Measurements from ENCODE around the gene MACF1. TPM values are rescaled to one million over a fixed set of nuclear protein-coding genes. Genes with fewer than 3 reads are reported as not detected.

The MACF1 gene
- polyA plus RNA-seq, 4 donors = 208 to 264 (median 240) TPM

GRCh38 chr1:39213511-39214002, 9.1 kb downstream of the MACF1 start:
- no peak for DNase-seq (ENCODE audit: low read depth in 4 of 4, low spot score in 3 of 4)

GRCh38 chr1:39214021-39214713, 9.7 kb downstream of the MACF1 start:
- DNase-seq (ENCODE audit: low read depth in 4 of 4, low spot score in 3 of 4) = no peak

GRCh38 chr1:39214714-39214997, 10.2 kb downstream of the MACF1 start:
- no peak for DNase-seq (ENCODE audit: low read depth in 4 of 4, low spot score in 3 of 4)

GRCh38 chr1:39214998-39215873, 10.7 kb downstream of the MACF1 start:
- no peak for DNase-seq (ENCODE audit: low read depth in 4 of 4, low spot score in 3 of 4)

- no peak for DNase-seq (ENCODE audit: low read depth in 4 of 4, low spot score in 3 of 4)
These were observed 12.3 kb downstream of the MACF1 start for GRCh38 chr1:39216771-39217170.

- DNase-seq (ENCODE audit: low read depth in 4 of 4, low spot score in 3 of 4) = no peak
These were observed 16.7 kb downstream of the MACF1 start for GRCh38 chr1:39220891-39221870.

- no peak for DNase-seq (ENCODE audit: low read depth in 4 of 4, low spot score in 3 of 4)
These were observed 19.9 kb downstream of the MACF1 start for GRCh38 chr1:39224295-39224829.

- no peak for DNase-seq (ENCODE audit: low read depth in 4 of 4, low spot score in 3 of 4)
These were observed 22.3 kb downstream of the MACF1 start for GRCh38 chr1:39226836-39227235.

GRCh38 chr1:39228252-39228651, 23.8 kb downstream of the MACF1 start:
- no peak for DNase-seq (ENCODE audit: low read depth in 4 of 4, low spot score in 3 of 4)

GRCh38 chr1:39229504-39229903, 25.0 kb downstream of the MACF1 start:
- DNase-seq (ENCODE audit: low read depth in 4 of 4, low spot score in 3 of 4) = no peak

GRCh38 chr1:39230261-39231190, 26.0 kb downstream of the MACF1 start:
- DNase-seq (ENCODE audit: low read depth in 4 of 4, low spot score in 3 of 4) = no peak

- DNase-seq (ENCODE audit: low read depth in 4 of 4, low spot score in 3 of 4) = no peak
These were observed 32.5 kb downstream of the MACF1 start for GRCh38 chr1:39236971-39237370.

- DNase-seq (ENCODE audit: low read depth in 4 of 4, low spot score in 3 of 4) = no peak
These were observed 34.0 kb downstream of the MACF1 start for GRCh38 chr1:39238476-39238875.

GRCh38 chr1:39239968-39240367, 35.5 kb downstream of the MACF1 start:
- no peak for DNase-seq (ENCODE audit: low read depth in 4 of 4, low spot score in 3 of 4)

GRCh38 chr1:39243302-39243701, 38.8 kb downstream of the MACF1 start:
- no peak for DNase-seq (ENCODE audit: low read depth in 4 of 4, low spot score in 3 of 4)

- no peak for DNase-seq (ENCODE audit: low read depth in 4 of 4, low spot score in 3 of 4)
These were observed 46.2 kb downstream of the MACF1 start for GRCh38 chr1:39250460-39251240.

- DNase-seq (ENCODE audit: low read depth in 4 of 4, low spot score in 3 of 4) = no peak
These were observed 50.7 kb downstream of the MACF1 start for GRCh38 chr1:39255222-39255621.

- peak in 2 of 4 donors; percentile 43 to 54 for DNase-seq (ENCODE audit: low read depth in 4 of 4, low spot score in 3 of 4)
These were observed 53.8 kb downstream of the MACF1 start for GRCh38 chr1:39258146-39258924.

Measured in right renal pelvis (tissue), 4 donors.